GM12801 (cell line): Measurements from ENCODE around the gene KANK3.

Source experiments
- CTCF ChIP-seq: IDR thresholded peaks from one replicate; pipeline ENCODE4 v1.5.1; 2011; ENCODE audit warnings: control low read depth; ENCODE audit not compliant: insufficient read length; ENCODE audit errors: extremely low read depth

The KANK3 gene

DNA sequence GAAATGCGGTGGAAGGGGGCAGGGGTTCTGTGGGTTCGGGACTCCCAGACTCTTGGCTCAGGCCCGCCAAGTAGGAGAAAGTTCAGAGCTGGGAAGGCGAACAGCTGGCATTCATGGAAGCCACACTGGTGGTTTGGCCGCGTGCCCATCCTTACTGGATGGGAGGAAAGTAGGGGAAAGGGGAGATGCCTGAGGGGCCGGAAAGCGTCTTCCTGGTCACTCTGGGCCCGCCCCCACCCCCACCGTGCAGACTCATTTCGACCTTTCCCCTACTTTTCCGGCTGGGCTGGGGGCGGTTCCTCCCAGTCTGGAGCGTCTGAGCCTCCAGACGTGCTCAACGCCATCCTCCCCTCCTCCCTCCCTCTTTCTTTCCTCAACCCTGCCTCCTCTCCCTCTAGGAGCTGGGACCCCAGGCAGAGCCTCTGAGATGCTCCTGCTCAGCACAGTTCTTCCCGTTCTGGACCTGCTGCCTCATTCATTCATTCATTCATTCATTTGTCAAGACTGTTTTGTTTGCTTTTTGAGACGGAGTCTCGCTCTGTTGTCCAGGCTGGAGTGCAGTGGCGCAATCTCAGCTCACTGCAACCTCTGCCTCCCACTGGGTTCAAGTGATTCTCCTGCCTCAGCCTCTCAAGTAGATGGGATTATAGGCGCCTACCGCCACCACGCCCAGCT is 24.4 kb upstream of the KANK3 start:
- TF ChIP-seq CTCF: no peak

- TF ChIP-seq CTCF: no peak
Measured at GRCh38 chr19:8366961-8367326, 23.9 kb upstream of the KANK3 start.

- TF ChIP-seq CTCF: no peak
Measured at GRCh38 chr19:8366121-8366581, 23.1 kb upstream of the KANK3 start.

- no peak for TF ChIP-seq CTCF
Measured at GRCh38 chr19:8363803-8364771, 21.0 kb upstream of the KANK3 start, which contains the start of gene ANGPTL4. ANGPTL4 (plus strand) TSS chr19:8364155; CDS start chr19:8364322, 167 bp downstream.

- TF ChIP-seq CTCF: no peak
Measured at GRCh38 chr19:8361921-8362793, 19.1 kb upstream of the KANK3 start.

- no peak for TF ChIP-seq CTCF
Measured at GRCh38 chr19:8360196-8360595, 17.1 kb upstream of the KANK3 start.
